SU-DHL-6 (cell line): ENCODE results near the gene ESPN.

Experiments used
- H2AFZ ChIP-seq: fragments of 200-600 bp; sonication (generic); 2 replicates; pipeline ENCODE4 v1.6.1; 2014; ENCODE audit warnings: low read depth, mild to moderate bottlenecking, moderate library complexity, mixed read lengths, antibody characterized with exemption, low read length; ENCODE audit not compliant: severe bottlenecking
- H3F3A ChIP-seq: fragments of 200-600 bp; shearing (Covaris generic); 2 replicates; pipeline ENCODE4 v1.6.0; 2016; ENCODE audit warnings: antibody characterized with exemption, mild to moderate bottlenecking; ENCODE audit not compliant: insufficient read depth
- H3K27ac ChIP-seq: fragments of 200-600 bp; sonication (generic); 2 replicates; pipeline ENCODE4 v1.5.1; 2016; ENCODE audit warnings: low read depth, mild to moderate bottlenecking, low read length, moderate library complexity, mixed read lengths
- H3K27me3 ChIP-seq: fragments of 200-600 bp; sonication (generic), shearing (Covaris generic); 2 replicates; pipeline ENCODE4 v1.6.0; 2014; ENCODE audit warnings: mild to moderate bottlenecking, low read length
- H3K36me3 ChIP-seq: fragments of 200-600 bp; sonication (generic); 2 replicates; pipeline ENCODE4 v1.6.1; 2014; ENCODE audit warnings: mild to moderate bottlenecking, low read length, mixed read lengths
- H3K4me2 ChIP-seq: fragments of 300-600, 200-600 bp; shearing (Covaris generic), sonication (generic); 2 replicates; pipeline ENCODE4 v1.6.0; 2014; ENCODE audit warnings: low read length, low read depth, mild to moderate bottlenecking; ENCODE audit not compliant: poor library complexity, severe bottlenecking
- H3K4me3 ChIP-seq: fragments of 200-600 bp; sonication (generic); 2 replicates; pipeline ENCODE4 v1.5.1; 2014; ENCODE audit warnings: antibody characterized with exemption, low read length, mild to moderate bottlenecking, mixed read lengths; ENCODE audit not compliant: insufficient read depth, poor library complexity, severe bottlenecking
- H3K79me2 ChIP-seq: fragments of 200-600 bp; sonication (generic); 2 replicates; pipeline ENCODE4 v1.6.1; 2014; ENCODE audit warnings: mild to moderate bottlenecking, low read length, moderate library complexity; ENCODE audit not compliant: insufficient read depth
- H3K9ac ChIP-seq: fragments of 200-600 bp; sonication (generic); 2 replicates; pipeline ENCODE4 v1.7.0; 2014; ENCODE audit warnings: mild to moderate bottlenecking, low read length
- H3K9me2 ChIP-seq: fragments of 200-600 bp; sonication (generic); replicated peaks from 2 replicates; pipeline ENCODE4 v1.6.1; 2014; ENCODE audit warnings: low read length; ENCODE audit not compliant: insufficient read depth
- H3K9me3 ChIP-seq: fragments of 200-600 bp; sonication (generic); 2 replicates; pipeline ENCODE4 v1.6.1; 2014; ENCODE audit warnings: low read length, mixed read lengths; ENCODE audit not compliant: insufficient read depth
- H4K20me1 ChIP-seq: fragments of 200-600 bp; sonication (generic); 2 replicates; pipeline ENCODE4 v1.6.1; 2014; ENCODE audit warnings: low read depth, mild to moderate bottlenecking, antibody characterized with exemption, low read length, moderate library complexity, mixed read lengths
- CTCF ChIP-seq: fragments of 200-600 bp; sonication (generic); IDR thresholded peaks from one replicate; pipeline ENCODE4 v1.5.1; 2017; ENCODE audit warnings: antibody characterized with exemption, mild to moderate bottlenecking, low read length, moderate library complexity; ENCODE audit not compliant: insufficient read depth, poor library complexity, severe bottlenecking
- EZH2phosphoT487 ChIP-seq: fragments of 200-600 bp; sonication (generic), shearing (Covaris generic); conservative IDR thresholded peaks from 2 replicates; pipeline ENCODE4 v1.6.1; 2018; ENCODE audit warnings: mild to moderate bottlenecking, antibody characterized with exemption, low read length, moderate library complexity, mixed read lengths

Gene ESPN

GRCh38 chr1:6503884-6504602, 79.5 kb downstream of the ESPN start:
- no peak overlapping the region for H3K27ac ChIP-seq
- no peaks in the 10 kb centered on the region for H3K36me3 ChIP-seq
- no peaks in the 10 kb centered on the region for H3F3A ChIP-seq
- no peaks in the 10 kb centered on the region for H3K9me2 ChIP-seq
- no peak overlapping the region for H2AFZ ChIP-seq
- no peaks in the 10 kb centered on the region for H4K20me1 ChIP-seq
- no peaks in the 10 kb centered on the region for H3K9me3 ChIP-seq
- no peak overlapping the region for H3K9ac ChIP-seq
- H3K4me3 ChIP-seq: no peak overlapping the region
- H3K79me2 ChIP-seq: no peaks in the 10 kb centered on the region
- no peaks in the 10 kb centered on the region for H3K27me3 ChIP-seq
- no peak for TF ChIP-seq CTCF
- TF ChIP-seq EZH2phosphoT487: no peak
- no peak overlapping the region for H3K4me2 ChIP-seq

GRCh38 chr1:6504887-6505286, 80.3 kb downstream of the ESPN start:
- Histone ChIP-seq H3F3A (no peaks in the 10 kb centered on the region), H3K79me2 (no peaks in the 10 kb centered on the region), H3K27me3 (no peaks in the 10 kb centered on the region), H2AFZ (no peak overlapping the region), H3K27ac (no peak overlapping the region), H3K4me3 (no peak overlapping the region), H4K20me1 (no peaks in the 10 kb centered on the region), H3K9ac (no peak overlapping the region), H3K36me3 (no peaks in the 10 kb centered on the region), H3K4me2 (no peak overlapping the region), H3K9me3 (no peaks in the 10 kb centered on the region), H3K9me2 (no peaks in the 10 kb centered on the region)
- TF ChIP-seq CTCF (no peak), EZH2phosphoT487 (no peak)

GRCh38 chr1:6505367-6506209, 81.0 kb downstream of the ESPN start:
- H3K9me3 ChIP-seq: no peaks in the 10 kb centered on the region
- no peaks in the 10 kb centered on the region for H3K9me2 ChIP-seq
- no peaks in the 10 kb centered on the region for H4K20me1 ChIP-seq
- no peak overlapping the region for H3K4me3 ChIP-seq
- H3K27ac ChIP-seq: no peak overlapping the region
- no peak overlapping the region for H3K9ac ChIP-seq
- TF ChIP-seq CTCF: no peak
- no peak for TF ChIP-seq EZH2phosphoT487
- no peaks in the 10 kb centered on the region for H3K79me2 ChIP-seq
- H3K27me3 ChIP-seq: no peaks in the 10 kb centered on the region
- no peak overlapping the region for H2AFZ ChIP-seq
- H3K36me3 ChIP-seq: no peaks in the 10 kb centered on the region
- no peak overlapping the region for H3K4me2 ChIP-seq
- no peaks in the 10 kb centered on the region for H3F3A ChIP-seq
